Mesenchymal stem cell (in vitro differentiated cells and primary cell): ENCODE measurements around the gene NR3C2.
"Not testable (repeated sequence)": the region's sequence is repeated elsewhere in the genome, so short reads cannot be mapped to it uniquely, and the experiment has no call there.

Source experiments
- DNase-seq: peaks from one replicate; pipeline ENCODE4 v3.0.0-alpha.2; 2013
- H2AFZ ChIP-seq: one replicate; pipeline ENCODE4 v1.6.1; 2013; ENCODE audit warnings: low read depth, mild to moderate bottlenecking, control low read depth, inconsistent platforms, low read length, moderate library complexity
- H2AK5ac ChIP-seq: 2 replicates; pipeline ENCODE4 v1.6.1; 2013; ENCODE audit warnings: low read length, moderate library complexity, mild to moderate bottlenecking, inconsistent platforms; ENCODE audit not compliant: severe bottlenecking
- H2BK120ac ChIP-seq: one replicate; pipeline ENCODE4 v1.6.1; 2013; ENCODE audit warnings: low read depth, mild to moderate bottlenecking, inconsistent platforms, low read length, moderate library complexity
- H2BK12ac ChIP-seq, 2 experiments: one replicate each; pipeline ENCODE4 v1.6.1; 2013; ENCODE audit warnings: inconsistent platforms in 2 of 2, low read length in 2 of 2, mild to moderate bottlenecking in 2 of 2, moderate library complexity in 2 of 2, control low read depth in 1 of 2
- H2BK15ac ChIP-seq: one replicate; pipeline ENCODE4 v1.6.1; 2013; ENCODE audit warnings: mild to moderate bottlenecking, low read depth, inconsistent platforms; ENCODE audit not compliant: poor library complexity, severe bottlenecking
- H2BK5ac ChIP-seq: 2 replicates; pipeline ENCODE4 v1.6.1; 2013; ENCODE audit warnings: low read depth, mild to moderate bottlenecking, low read length, control low read depth, inconsistent platforms; ENCODE audit not compliant: poor library complexity, severe bottlenecking
- H3K14ac ChIP-seq, 2 experiments: one replicate each; pipeline ENCODE4 v1.6.1; 2013; ENCODE audit warnings: inconsistent platforms in 2 of 2, low read length in 2 of 2, control low read depth in 1 of 2, mild to moderate bottlenecking in 1 of 2, moderate library complexity in 1 of 2
- H3K18ac ChIP-seq, 2 experiments: one replicate each; pipeline ENCODE4 v1.6.1; 2013; ENCODE audit warnings: inconsistent platforms in 2 of 2, low read length in 2 of 2, control low read depth in 1 of 2, low read depth in 1 of 2, mild to moderate bottlenecking in 1 of 2
- H3K23ac ChIP-seq, 2 experiments: one replicate each; pipeline ENCODE4 v1.6.1; 2013; ENCODE audit warnings: inconsistent platforms in 2 of 2, low read length in 2 of 2, mild to moderate bottlenecking in 2 of 2, moderate library complexity in 2 of 2, control low read depth in 1 of 2
- H3K27ac ChIP-seq: 2 replicates; pipeline ENCODE4 v1.5.1; 2013; ENCODE audit warnings: mild to moderate bottlenecking, moderate library complexity, low read length, control low read depth, inconsistent platforms; ENCODE audit not compliant: poor library complexity, severe bottlenecking
- H3K27me3 ChIP-seq, 2 experiments: 2 replicates each; pipeline versions ENCODE4 v1.6.1 to v1.7.0; 2013; ENCODE audit warnings: low read length in 2 of 2, mild to moderate bottlenecking in 2 of 2, moderate library complexity in 2 of 2, control low read depth in 1 of 2, inconsistent platforms in 1 of 2; ENCODE audit not compliant: control insufficient read depth in 1 of 2, insufficient read depth in 1 of 2
- H3K36me3 ChIP-seq, 2 experiments: 2 replicates each; pipeline versions ENCODE4 v1.6.1 to v1.7.0; 2013; ENCODE audit warnings: low read length in 2 of 2, control low read depth in 1 of 2, inconsistent platforms in 1 of 2, low read depth in 1 of 2, mild to moderate bottlenecking in 1 of 2; ENCODE audit not compliant: insufficient read depth in 2 of 2, control insufficient read depth in 1 of 2
- H3K4ac ChIP-seq, 2 experiments: one replicate each; pipeline ENCODE4 v1.6.1; 2013; ENCODE audit warnings: inconsistent platforms in 2 of 2, low read length in 2 of 2, mild to moderate bottlenecking in 2 of 2, moderate library complexity in 2 of 2, control low read depth in 1 of 2, low read depth in 1 of 2
- H3K4me1 ChIP-seq: 2 replicates; pipeline ENCODE4 v1.6.1; 2013; ENCODE audit warnings: low read depth, low read length, control low read depth; ENCODE audit not compliant: control insufficient read depth, insufficient read depth
- H3K4me2 ChIP-seq: 2 replicates; pipeline ENCODE4 v1.6.1; 2013; ENCODE audit warnings: low read length, mild to moderate bottlenecking, inconsistent platforms; ENCODE audit not compliant: poor library complexity, severe bottlenecking
- H3K4me3 ChIP-seq, 2 experiments: 2 replicates each; pipeline versions ENCODE4 v1.5.1 to v1.7.0; 2013; ENCODE audit warnings: low read length in 2 of 2, mild to moderate bottlenecking in 2 of 2, control low read depth in 1 of 2, low read depth in 1 of 2; ENCODE audit not compliant: insufficient read depth in 1 of 2
- H3K79me1 ChIP-seq: replicated peaks from 2 replicates; pipeline ENCODE4 v1.6.1; 2013; ENCODE audit warnings: mild to moderate bottlenecking, control low read depth, low read length, inconsistent platforms; ENCODE audit not compliant: poor library complexity, severe bottlenecking
- H3K9ac ChIP-seq: 2 replicates; pipeline ENCODE4 v1.7.0; 2013; ENCODE audit warnings: mild to moderate bottlenecking, low read length, moderate library complexity
- H3K9me3 ChIP-seq: 2 replicates; pipeline ENCODE4 v1.7.0; 2013; ENCODE audit warnings: mild to moderate bottlenecking, low read length; ENCODE audit not compliant: control insufficient read depth
- H4K8ac ChIP-seq: one replicate; pipeline ENCODE4 v1.6.1; 2013; ENCODE audit warnings: inconsistent platforms, mild to moderate bottlenecking, low read length, moderate library complexity
- H4K91ac ChIP-seq: one replicate; pipeline ENCODE4 v1.6.1; 2013; ENCODE audit warnings: mild to moderate bottlenecking, low read length, inconsistent platforms
- WGBS: methylation state at CpG from one replicate; pipeline ENCODE4 v1.1.7; 2013; ENCODE audit warnings: mixed read lengths; 5-methylcytosine and 5-hydroxymethylcytosine counted together

Gene NR3C2

DNA sequence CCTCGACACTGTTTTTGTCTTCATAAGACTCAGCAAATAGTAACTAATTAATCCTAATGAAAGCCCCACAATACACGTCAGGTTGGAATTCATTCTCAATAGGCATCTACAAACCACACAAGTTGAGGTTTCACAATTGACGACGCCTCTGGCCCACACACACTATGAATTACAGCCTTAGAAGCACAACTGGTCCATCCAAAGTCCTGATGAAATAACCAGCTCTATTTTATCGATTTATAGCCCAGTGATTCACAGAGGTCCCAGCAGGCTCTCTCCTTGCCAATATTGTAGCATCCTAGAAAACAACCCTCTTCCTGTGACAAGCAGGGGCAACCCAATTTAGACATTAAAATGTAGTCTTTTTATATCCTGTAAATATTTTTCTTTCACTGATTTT is 112.1 kb downstream of the NR3C2 start:
- H4K8ac ChIP-seq = no peak overlapping the region
- H3K4me2 ChIP-seq = no peak overlapping the region
- no peaks in the 10 kb centered on the region for H3K27me3 ChIP-seq
- H3K23ac ChIP-seq = no peak overlapping the region
- H2AFZ ChIP-seq = no peak overlapping the region
- no peaks in the 10 kb centered on the region for H3K36me3 ChIP-seq
- no peak overlapping the region for H2BK15ac ChIP-seq
- H4K91ac ChIP-seq = no peak overlapping the region
- no peak overlapping the region for H3K14ac ChIP-seq
- no peak overlapping the region for H2BK120ac ChIP-seq
- H3K4me1 ChIP-seq = no peaks in the 10 kb centered on the region
- no peak for DNase-seq
- peaks cover 1% of the 10 kb centered on the region for H3K79me1 ChIP-seq
- H3K9ac ChIP-seq = no peak overlapping the region
- H2BK12ac ChIP-seq = no peak overlapping the region
- no peak overlapping the region for H3K4me3 ChIP-seq
- no peak overlapping the region for H3K18ac ChIP-seq
- H3K27ac ChIP-seq = no peak overlapping the region
- no peak overlapping the region for H2BK5ac ChIP-seq
- H3K9me3 ChIP-seq = no peaks in the 10 kb centered on the region
- no peak overlapping the region for H3K4ac ChIP-seq
- H2AK5ac ChIP-seq = no peak overlapping the region
- WGBS = 80% methylated on average over 5 of the region's 5 CpGs

DNA sequence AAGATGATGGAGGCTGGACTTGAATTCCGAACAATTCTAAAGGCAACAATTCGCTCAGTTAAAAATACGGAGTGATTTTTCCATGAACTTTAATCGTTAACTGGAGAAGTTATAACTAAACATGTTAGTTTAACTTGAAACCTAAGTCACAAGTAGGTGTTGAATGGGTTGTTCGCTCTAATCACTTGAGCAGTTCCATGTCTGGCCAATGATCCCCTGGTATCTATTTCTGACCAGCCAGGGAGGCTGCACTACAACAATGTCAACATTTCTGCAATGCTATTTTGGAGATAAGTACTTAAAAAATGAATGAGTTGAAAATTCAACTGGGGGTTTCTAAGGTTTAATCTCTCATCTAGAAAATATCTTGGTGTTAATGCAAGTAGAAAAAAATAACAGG is 112.5 kb downstream of the NR3C2 start:
- H3K4ac ChIP-seq = no peak overlapping the region
- no peak overlapping the region for H3K23ac ChIP-seq
- no peak overlapping the region for H2BK15ac ChIP-seq
- H3K9me3 ChIP-seq = no peaks in the 10 kb centered on the region
- H3K9ac ChIP-seq = no peak overlapping the region
- no peak overlapping the region for H2BK5ac ChIP-seq
- no peak overlapping the region for H3K4me3 ChIP-seq
- H3K79me1 ChIP-seq = peaks cover 1% of the 10 kb centered on the region
- no peaks in the 10 kb centered on the region for H3K4me1 ChIP-seq
- no peak overlapping the region for H2BK120ac ChIP-seq
- no peaks in the 10 kb centered on the region for H3K36me3 ChIP-seq
- H4K8ac ChIP-seq = no peak overlapping the region
- no peak overlapping the region for H3K27ac ChIP-seq
- no peak overlapping the region for H4K91ac ChIP-seq
- H2BK12ac ChIP-seq = no peak overlapping the region
- no peak overlapping the region for H2AFZ ChIP-seq
- no peak for DNase-seq
- no peak overlapping the region for H2AK5ac ChIP-seq
- WGBS = 87% methylated on average over 5 of the region's 5 CpGs
- H3K27me3 ChIP-seq = no peaks in the 10 kb centered on the region
- no peak overlapping the region for H3K18ac ChIP-seq
- no peak overlapping the region for H3K4me2 ChIP-seq
- H3K14ac ChIP-seq = no peak overlapping the region

DNA sequence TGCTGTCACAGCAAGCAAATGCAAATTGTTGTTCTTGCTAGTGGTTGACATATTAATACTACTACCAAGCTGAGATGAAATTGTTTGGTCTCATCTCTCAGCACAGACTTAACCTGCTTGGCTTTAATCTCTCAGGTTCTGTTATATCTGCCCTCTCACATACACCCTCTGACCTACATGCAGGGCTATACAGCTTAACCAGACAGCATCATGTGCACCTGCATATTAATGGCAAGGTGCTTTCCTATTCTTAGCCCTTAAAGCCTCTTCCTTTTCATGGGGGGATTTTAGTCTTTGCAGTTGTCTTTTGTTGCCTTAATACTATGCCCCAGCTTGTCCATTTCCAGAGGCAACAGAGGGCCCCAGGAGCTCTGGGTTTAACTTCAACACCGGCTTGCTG is 114.5 kb downstream of the NR3C2 start:
- Histone ChIP-seq H2AK5ac (no peak overlapping the region), H2BK12ac (no peak overlapping the region), H2AFZ (no peak overlapping the region), H3K4ac (no peak overlapping the region), H4K8ac (no peak overlapping the region), H2BK120ac (no peak overlapping the region), H3K27ac (no peak overlapping the region), H3K79me1 (peaks cover 1% of the 10 kb centered on the region), H3K27me3 (no peaks in the 10 kb centered on the region), H4K91ac (no peak overlapping the region), H3K14ac (no peak overlapping the region), H3K4me1 (no peaks in the 10 kb centered on the region), H3K4me2 (no peak overlapping the region), H2BK15ac (no peak overlapping the region), H3K9me3 (no peaks in the 10 kb centered on the region), H3K23ac (no peak overlapping the region), H3K9ac (no peak overlapping the region), H3K36me3 (no peaks in the 10 kb centered on the region), H2BK5ac (no peak overlapping the region), H3K18ac (no peak overlapping the region), H3K4me3 (no peak overlapping the region)
- no peak for DNase-seq
- WGBS = 71% methylated on average over 1 of the region's 1 CpG

DNA sequence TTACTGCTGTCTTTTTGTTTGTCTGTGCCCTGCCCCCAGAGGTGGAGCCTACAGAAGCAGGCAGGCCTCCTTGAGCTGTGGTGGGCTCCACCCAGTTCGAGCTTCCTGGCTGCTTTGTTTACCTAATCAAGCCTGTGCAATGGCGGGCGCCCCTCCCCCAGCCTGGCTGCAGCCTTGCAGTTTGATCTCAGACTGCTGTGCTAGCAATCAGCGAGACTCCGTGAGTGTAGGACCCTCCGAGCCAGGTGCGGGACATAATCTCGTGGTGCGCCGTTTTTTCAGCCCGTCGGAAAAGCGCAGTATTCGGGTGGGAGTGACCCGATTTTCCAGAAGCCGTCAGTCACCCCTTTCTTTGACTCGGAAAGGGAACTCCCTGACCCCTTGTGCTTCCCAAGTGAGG is 118.9 kb downstream of the NR3C2 start:
- not testable (repeated sequence) for H3K18ac ChIP-seq, H2AK5ac ChIP-seq
- WGBS = 33% methylated on average over 17 of the region's 17 CpGs

More for the DNA sequence above, 118.9 kb downstream of the NR3C2 start:
- H2BK5ac ChIP-seq, H3K14ac ChIP-seq, H4K91ac ChIP-seq, H3K36me3 ChIP-seq, H2BK12ac ChIP-seq, H4K8ac ChIP-seq, H2BK15ac ChIP-seq, H3K23ac ChIP-seq, DNase-seq, H3K4me1 ChIP-seq, H3K4ac ChIP-seq, H2AFZ ChIP-seq, H2BK120ac ChIP-seq, H3K4me3 ChIP-seq, H3K4me2 ChIP-seq, H3K27ac ChIP-seq, H3K9me3 ChIP-seq, H3K27me3 ChIP-seq, H3K9ac ChIP-seq, H3K79me1 ChIP-seq: not testable (repeated sequence)
